ENCODE measurements around the gene LRRTM3. TPM values are rescaled to one million over a fixed set of nuclear protein-coding genes. Genes with fewer than 3 reads are reported as not detected.

The LRRTM3 gene
- total and polyA plus RNA-seq, 12 donors, result 0.23 to 4.4 (median 1.6) TPM; not detected in 2

- 31 to 41% (median 36%) methylated on average over 3 of the region's 3 CpGs for WGBS, 4 donors
- intact Hi-C loops (cut with DNase I), result no loop called here
- Histone ChIP-seq H3K27ac (peak overlapping the region in 1 of 5 donors; percentile 4), H3K36me3 (replicated peaks in 1 of 2) (no peaks in the 10 kb centered on the region), H3K4me1 (replicated peaks in 1 of 2) (no peaks in the 10 kb centered on the region), H3K4me3 (no peak overlapping the region), H3K9me3 (replicated peaks in 1 of 3) (no peaks in the 10 kb centered on the region), H3K27me3 (peaks cover 22% of the 10 kb centered on the region)
- TF ChIP-seq CTCF (IDR thresholded peaks at IDR 0.05) (no peak), POLR2A (IDR thresholded peaks at IDR 0.05) (no peak)
- peak in 1 of 7 donors; percentile 70 for DNase-seq
These were observed 6.1 kb downstream of the LRRTM3 start for GRCh38 chr10:66931949-66932343.

- intact Hi-C loops (cut with DNase I), result no loop called here
These were observed 8.9 kb downstream of the LRRTM3 start for GRCh38 chr10:66934711-66935110.

GRCh38 chr10:66940965-66941364 lies 15.1 kb downstream of the LRRTM3 start:
- Histone ChIP-seq H3K27me3 (no peaks in the 10 kb centered on the region), H3K4me1 (replicated peaks in 1 of 2) (peaks cover 7 to 9% of the 10 kb centered on the region in 2 donors), H3K9me3 (replicated peaks in 1 of 3) (no peaks in the 10 kb centered on the region), H3K4me3 (no peak overlapping the region), H3K36me3 (replicated peaks in 1 of 2) (no peaks in the 10 kb centered on the region), H3K27ac (no peak overlapping the region)
- DNase-seq, result no peak
- intact Hi-C loops (cut with DNase I), result no loop called here
- TF ChIP-seq POLR2A (IDR thresholded peaks at IDR 0.05), result no peak
- 22 to 35% (median 32%) methylated on average over 3 of the region's 3 CpGs for WGBS, 4 donors

More at GRCh38 chr10:66934711-66935110, 8.9 kb downstream of the LRRTM3 start:
- no peaks in the 10 kb centered on the region for H3K4me1 ChIP-seq (replicated peaks in 1 of 2)
- TF ChIP-seq POLR2A (IDR thresholded peaks at IDR 0.05) (no peak), CTCF (IDR thresholded peaks at IDR 0.05) (no peak)
- H3K4me3 ChIP-seq, result no peak overlapping the region
- H3K36me3 ChIP-seq (replicated peaks in 1 of 2), result no peaks in the 10 kb centered on the region
- DNase-seq, result no peak
- H3K27me3 ChIP-seq, result peaks cover 7% of the 10 kb centered on the region
- no peaks in the 10 kb centered on the region for H3K9me3 ChIP-seq (replicated peaks in 1 of 3)
- H3K27ac ChIP-seq, result no peak overlapping the region

- Histone ChIP-seq H3K4me3 (no peak overlapping the region), H3K9me3 (replicated peaks in 1 of 3) (no peaks in the 10 kb centered on the region), H3K36me3 (replicated peaks in 1 of 2) (no peaks in the 10 kb centered on the region), H3K27ac (no peak overlapping the region), H3K4me1 (replicated peaks in 1 of 2) (peaks cover 7 to 9% of the 10 kb centered on the region in 2 donors), H3K27me3 (no peaks in the 10 kb centered on the region)
- WGBS, 4 donors, result 28 to 31% (median 29%) methylated on average over 5 of the region's 5 CpGs
- peak; percentile 48 to 87 (median 66) for DNase-seq
- no peak for TF ChIP-seq POLR2A (IDR thresholded peaks at IDR 0.05)
- TF ChIP-seq CTCF (IDR thresholded peaks at IDR 0.05), result peak in 1 of 6 experiments; percentile 19
- intact Hi-C loops (cut with DNase I), result no loop called here
These were observed 15.7 kb downstream of the LRRTM3 start for GRCh38 chr10:66941491-66941890.

GRCh38 chr10:66942407-66942806 lies 16.6 kb downstream of the LRRTM3 start:
- 88 to 93% (median 91%) methylated on average over 1 of the region's 1 CpG for WGBS, 4 donors
- Histone ChIP-seq H3K36me3 (replicated peaks in 1 of 2) (no peaks in the 10 kb centered on the region), H3K27me3 (no peaks in the 10 kb centered on the region), H3K4me1 (replicated peaks in 1 of 2) (peaks cover 9% of the 10 kb centered on the region in 2 donors), H3K27ac (no peak overlapping the region), H3K4me3 (no peak overlapping the region), H3K9me3 (replicated peaks in 1 of 3) (no peaks in the 10 kb centered on the region)
- no peak for DNase-seq
- intact Hi-C loops (cut with DNase I), result no loop called here
- TF ChIP-seq CTCF (IDR thresholded peaks at IDR 0.05) (no peak), POLR2A (IDR thresholded peaks at IDR 0.05) (no peak)

Measured in adrenal gland (tissue), 12 donors.